RWPE2 (cell line): ENCODE results near the gene KCMF1.

ENCODE experiments used
- ATAC-seq: fragments of 200-7000 bp; cut with Tn5 transposase; 3 replicates; pipeline ENCODE4 v1.9.1; 2021; ENCODE audit warnings: low read depth
- DNase-seq: peaks from one replicate; pipeline ENCODE4 v3.0.0-alpha.2; 2020; ENCODE audit warnings: low spot score
- H3K27ac ChIP-seq: fragments of 450-650 bp; 2 replicates; pipeline ENCODE4 v1.5.1; 2017; ENCODE audit warnings: mild to moderate bottlenecking; ENCODE audit not compliant: poor library complexity, severe bottlenecking
- H3K27me3 ChIP-seq: fragments of 250-450 bp; sonication (Bioruptor Pico); 2 replicates; pipeline ENCODE4 v1.5.1; 2021; ENCODE audit warnings: mild to moderate bottlenecking, moderate library complexity; ENCODE audit not compliant: insufficient read depth, poor library complexity, severe bottlenecking
- H3K36me3 ChIP-seq: fragments of 250-450 bp; sonication (Bioruptor Pico); 2 replicates; pipeline ENCODE4 v1.5.1; 2020; ENCODE audit warnings: low read depth, mild to moderate bottlenecking, moderate library complexity
- H3K4me1 ChIP-seq: fragments of 250-450 bp; sonication (Bioruptor Pico); 2 replicates; pipeline ENCODE4 v1.5.1; 2021; ENCODE audit warnings: mild to moderate bottlenecking, moderate library complexity; ENCODE audit not compliant: insufficient read depth, poor library complexity, severe bottlenecking
- H3K4me3 ChIP-seq: fragments of 250-450 bp; sonication (Bioruptor Pico); 2 replicates; pipeline ENCODE4 v1.5.1; 2021; ENCODE audit warnings: mild to moderate bottlenecking, moderate library complexity; ENCODE audit not compliant: severe bottlenecking
- H3K9me3 ChIP-seq: fragments of 250-450 bp; sonication (Bioruptor Pico); 2 replicates; pipeline ENCODE4 v1.5.1; 2021; ENCODE audit warnings: mild to moderate bottlenecking, moderate library complexity; ENCODE audit not compliant: severe bottlenecking
- CTCF ChIP-seq: fragments of 450-650 bp; IDR thresholded peaks from one replicate; pipeline ENCODE4 v1.5.1; 2017; ENCODE audit warnings: mild to moderate bottlenecking, moderate library complexity; ENCODE audit not compliant: poor library complexity, severe bottlenecking

The KCMF1 gene

GRCh38 chr2:85066006-85066740, 95.2 kb downstream of the KCMF1 start:
- ATAC-seq (no peak), DNase-seq (no peak)
- Histone ChIP-seq H3K4me1 (no peaks in the 10 kb centered on the region), H3K9me3 (no peaks in the 10 kb centered on the region), H3K27me3 (no peaks in the 10 kb centered on the region), H3K36me3 (no peaks in the 10 kb centered on the region), H3K27ac (no peak overlapping the region), H3K4me3 (no peak overlapping the region)
- no peak for TF ChIP-seq CTCF

GRCh38 chr2:85066874-85067351, 96.0 kb downstream of the KCMF1 start:
- Histone ChIP-seq H3K4me1 (no peaks in the 10 kb centered on the region), H3K36me3 (no peaks in the 10 kb centered on the region), H3K9me3 (no peaks in the 10 kb centered on the region), H3K4me3 (no peak overlapping the region), H3K27ac (no peak overlapping the region), H3K27me3 (no peaks in the 10 kb centered on the region)
- DNase-seq (peak; percentile 76), ATAC-seq (peak; percentile 80)
- peak; percentile 90 for TF ChIP-seq CTCF

- no peak for ATAC-seq
- H3K27me3 ChIP-seq: no peaks in the 10 kb centered on the region
Observed at GRCh38 chr2:85071096-85071495, 100.1 kb downstream of the KCMF1 start.

GRCh38 chr2:85073033-85073432, 102.1 kb downstream of the KCMF1 start:
- DNase-seq: no peak
- no peak for ATAC-seq
- TF ChIP-seq CTCF: no peak

More at GRCh38 chr2:85071096-85071495, 100.1 kb downstream of the KCMF1 start:
- Histone ChIP-seq H3K36me3 (no peaks in the 10 kb centered on the region), H3K4me1 (no peaks in the 10 kb centered on the region), H3K4me3 (no peak overlapping the region), H3K27ac (no peak overlapping the region), H3K9me3 (no peaks in the 10 kb centered on the region)
- no peak for TF ChIP-seq CTCF
- no peak for DNase-seq

GRCh38 chr2:85076618-85077274, 105.8 kb downstream of the KCMF1 start:
- Histone ChIP-seq H3K36me3 (no peaks in the 10 kb centered on the region), H3K27ac (no peak overlapping the region), H3K4me1 (no peaks in the 10 kb centered on the region), H3K27me3 (no peaks in the 10 kb centered on the region), H3K9me3 (peaks cover 3% of the 10 kb centered on the region), H3K4me3 (no peak overlapping the region)
- no peak for TF ChIP-seq CTCF
- DNase-seq (no peak), ATAC-seq (no peak)

More at GRCh38 chr2:85073033-85073432, 102.1 kb downstream of the KCMF1 start:
- no peaks in the 10 kb centered on the region for H3K36me3 ChIP-seq
- no peak overlapping the region for H3K4me3 ChIP-seq
- no peaks in the 10 kb centered on the region for H3K9me3 ChIP-seq
- no peak overlapping the region for H3K27ac ChIP-seq
- H3K27me3 ChIP-seq: no peaks in the 10 kb centered on the region
- no peaks in the 10 kb centered on the region for H3K4me1 ChIP-seq
